ENCODE results near the gene CCDC187.

The CCDC187 gene

DNA sequence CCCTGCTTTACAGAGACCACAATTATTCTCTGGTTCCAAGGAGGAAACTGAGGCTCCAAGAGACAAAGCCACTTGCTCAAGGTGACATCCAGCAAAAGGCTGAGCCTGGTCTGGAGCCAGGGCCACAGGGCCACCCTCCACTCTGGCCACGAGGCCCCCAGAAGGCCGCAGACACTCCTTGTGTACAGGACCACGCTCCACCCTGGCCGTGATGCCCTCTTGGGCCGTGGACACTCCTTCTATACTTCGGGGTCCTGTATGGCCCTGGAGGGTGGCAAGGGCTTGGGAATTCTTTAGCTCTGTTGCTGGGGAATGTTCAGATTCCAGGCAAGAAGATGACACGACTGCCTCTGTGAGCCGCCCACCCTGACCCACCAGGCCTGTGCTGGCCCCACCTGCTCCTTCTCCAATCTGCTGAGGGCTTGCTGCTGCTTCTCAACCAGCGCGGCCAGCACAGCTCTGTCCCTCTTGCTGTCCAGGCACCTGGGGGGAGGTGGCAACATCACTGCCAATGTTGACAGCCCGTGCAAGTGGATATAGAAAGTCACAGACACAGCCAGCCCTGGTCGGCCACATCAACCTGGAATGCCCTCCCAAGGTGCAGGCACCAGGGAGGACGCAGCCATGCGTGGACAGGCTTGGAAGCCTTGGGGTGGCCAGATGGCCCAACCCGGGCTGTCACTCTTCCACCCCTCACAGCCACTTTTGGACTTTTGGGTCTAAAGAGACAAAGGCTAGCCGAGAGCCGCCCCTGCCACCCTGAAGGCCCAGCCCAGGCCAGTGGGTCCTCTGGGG is 38.1 kb downstream of the CCDC187 start:
- DNase-seq: no peak

DNA sequence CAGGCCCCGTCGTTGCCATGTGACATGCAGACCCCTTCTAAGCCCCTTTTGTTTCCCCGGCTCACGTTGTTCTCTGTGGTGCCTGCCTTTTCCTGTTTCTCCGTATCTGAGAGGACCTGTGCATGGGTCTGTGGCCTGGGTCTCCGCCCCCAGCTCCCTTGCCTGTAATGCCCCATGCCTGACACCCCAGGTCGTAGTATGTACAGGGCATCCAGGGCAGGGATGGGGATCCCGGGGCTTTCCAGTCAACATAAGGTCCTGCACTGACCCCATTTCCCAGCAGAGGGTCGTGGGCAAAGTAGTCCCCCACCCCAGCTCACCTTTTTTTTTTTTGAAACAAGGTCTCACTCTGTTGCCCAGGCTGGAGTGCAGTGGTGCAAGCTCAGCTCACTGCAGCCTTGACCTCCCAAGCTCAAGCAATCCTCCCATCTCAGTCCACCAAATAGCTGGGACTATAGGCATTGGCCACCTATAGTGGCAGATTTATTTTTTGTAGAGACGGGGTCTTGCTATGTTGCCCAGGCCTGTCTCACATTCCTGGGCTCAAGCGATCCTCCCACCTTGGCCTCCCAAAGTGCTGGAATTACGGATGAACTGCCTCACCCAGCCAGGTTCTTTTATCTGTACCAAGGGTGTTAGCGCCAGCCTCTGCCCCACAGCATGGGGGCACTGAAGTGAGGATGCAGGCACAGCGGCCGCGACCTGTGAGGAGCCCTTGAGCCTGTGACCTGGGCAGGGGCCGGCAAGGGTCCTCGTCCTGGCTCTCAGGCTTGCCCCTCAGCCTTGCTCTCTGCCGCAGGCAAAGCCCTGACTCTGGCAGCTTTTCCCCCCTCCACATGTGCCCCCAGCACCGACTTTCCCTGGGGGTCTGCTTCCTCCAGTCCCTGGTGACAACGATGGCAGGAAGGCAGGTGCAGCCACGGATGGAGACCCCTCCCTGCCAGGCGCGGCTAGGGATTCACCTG is 39.2 kb downstream of the CCDC187 start:
- DNase-seq: no peak

DNA sequence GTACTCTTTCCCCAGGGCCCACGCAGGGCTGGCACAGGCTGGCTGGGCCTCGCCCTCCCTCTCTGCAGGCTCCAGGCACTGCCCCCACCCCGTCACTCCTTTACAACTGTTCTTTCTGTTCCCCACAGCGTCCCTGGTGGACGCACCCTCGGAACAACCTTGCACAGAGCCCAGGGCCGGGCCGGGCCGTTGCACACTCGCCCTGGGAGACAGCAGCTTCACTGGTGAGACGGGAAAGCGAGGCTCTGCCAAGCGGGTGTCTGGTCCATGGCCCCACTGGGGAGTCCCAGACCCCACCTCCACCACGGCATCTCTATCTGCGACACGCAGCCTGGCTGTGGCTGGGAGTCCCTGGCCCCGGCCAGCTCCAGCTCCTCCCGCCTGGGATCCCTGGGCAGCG is 39.9 kb downstream of the CCDC187 start:
- no peak for DNase-seq

DNA sequence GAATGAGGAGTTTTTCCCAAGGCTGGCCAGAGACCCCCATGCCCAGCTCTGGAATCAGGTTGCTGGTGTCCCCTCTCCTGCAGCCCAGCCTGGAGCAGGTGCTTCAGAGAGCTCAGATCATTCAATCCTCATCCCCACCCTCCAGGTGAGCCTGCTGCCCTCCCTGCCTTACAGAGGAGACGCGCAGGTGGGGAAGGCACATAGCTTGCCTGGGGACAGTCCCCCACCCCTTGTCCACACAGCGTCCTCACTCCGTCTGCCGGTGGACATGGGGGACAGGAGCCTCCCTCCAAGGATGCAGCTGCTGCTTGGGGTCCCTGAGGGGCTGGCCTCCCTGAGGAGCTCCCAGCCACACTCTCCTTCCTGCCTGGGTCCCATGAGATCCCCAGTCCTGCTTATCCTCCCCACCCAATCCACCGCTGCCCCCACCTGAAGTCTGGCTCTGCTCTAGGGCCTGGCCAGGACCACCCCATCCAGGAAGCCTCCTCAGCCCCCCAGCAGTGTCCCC is 41.2 kb downstream of the CCDC187 start:
- no peak for DNase-seq

DNA sequence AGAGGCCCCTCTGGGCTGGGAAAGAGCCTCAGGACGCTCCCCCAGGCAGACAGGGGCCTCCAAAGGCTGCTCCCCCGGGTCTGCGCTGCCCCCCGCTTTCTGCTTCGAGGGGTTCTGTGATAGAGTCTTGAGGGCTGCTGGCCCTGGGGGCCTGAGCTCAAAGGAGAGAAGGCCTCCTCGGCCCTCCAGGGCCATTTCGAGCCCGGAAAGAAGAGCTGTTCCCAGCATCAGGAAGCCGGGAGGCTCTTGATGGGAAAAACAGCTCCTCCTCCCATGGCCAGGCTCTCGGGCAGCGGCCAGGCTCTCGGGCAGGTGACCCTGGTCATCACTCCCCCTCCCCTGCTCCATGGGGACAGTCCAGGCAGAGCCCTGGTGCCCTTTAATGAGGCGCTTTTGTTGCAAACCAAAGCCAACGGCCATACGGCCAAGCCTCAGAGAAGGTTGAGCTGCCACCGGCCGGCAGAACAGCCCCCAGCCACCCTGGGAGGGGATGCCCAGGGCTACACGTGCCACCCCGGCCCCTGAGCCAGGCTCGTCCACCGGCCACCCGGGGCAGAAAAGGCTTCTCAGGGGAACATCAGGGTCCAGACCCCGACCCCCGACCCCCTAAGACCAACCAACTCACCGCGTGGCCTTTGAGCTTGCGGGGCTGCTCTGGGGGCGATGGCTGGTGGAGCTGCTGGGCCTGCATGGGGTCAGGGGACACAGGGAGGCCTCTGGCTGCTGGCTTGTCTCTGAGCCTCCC is 42.0 kb downstream of the CCDC187 start:
- DNase-seq: no peak

DNA sequence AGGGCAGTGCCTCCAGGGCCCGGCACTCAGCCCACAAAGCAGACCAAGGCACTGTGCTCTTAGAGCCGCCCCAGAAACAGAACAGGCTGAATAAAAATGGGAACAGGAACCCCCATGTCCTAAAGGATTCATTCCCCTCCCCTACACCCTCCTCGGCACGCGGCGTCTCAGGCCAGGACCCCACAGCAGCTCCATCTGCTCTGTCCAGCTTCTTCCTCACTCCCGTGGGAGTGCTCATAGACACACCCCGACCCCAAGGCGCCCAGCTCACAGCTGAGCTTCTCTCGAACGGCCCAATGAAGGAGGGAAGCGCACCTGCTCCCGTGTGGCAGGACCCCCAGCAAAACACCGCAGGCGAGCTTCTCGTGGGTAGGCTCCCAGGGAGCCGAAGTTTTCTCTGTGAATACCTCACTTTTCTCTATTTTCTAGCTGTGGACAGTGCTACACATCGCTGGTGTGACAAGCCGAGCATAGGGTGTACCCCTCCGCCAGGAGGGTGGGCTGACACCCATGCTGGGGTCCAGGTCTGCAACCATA is 42.9 kb downstream of the CCDC187 start:
- no peak for DNase-seq

DNA sequence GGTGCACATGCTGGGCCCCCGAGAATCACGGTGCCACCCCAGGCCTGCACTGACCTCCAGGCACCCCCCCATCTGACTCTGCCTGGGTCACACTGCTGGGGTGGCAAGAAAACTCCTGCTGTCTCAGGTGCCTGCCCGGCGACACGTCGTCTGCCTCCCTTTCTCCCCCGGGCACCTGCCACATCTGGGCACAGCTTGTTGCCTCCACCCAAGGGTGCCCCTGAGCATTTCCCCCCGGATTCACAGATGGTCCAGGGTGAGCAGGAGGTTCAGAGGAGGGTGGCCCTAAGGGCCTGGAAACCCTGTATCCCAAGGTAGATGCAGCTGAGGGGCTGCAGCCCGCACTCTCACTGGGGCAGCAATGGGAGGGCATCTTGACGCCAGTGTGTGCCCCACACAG is 43.4 kb downstream of the CCDC187 start:
- DNase-seq: no peak

DNA sequence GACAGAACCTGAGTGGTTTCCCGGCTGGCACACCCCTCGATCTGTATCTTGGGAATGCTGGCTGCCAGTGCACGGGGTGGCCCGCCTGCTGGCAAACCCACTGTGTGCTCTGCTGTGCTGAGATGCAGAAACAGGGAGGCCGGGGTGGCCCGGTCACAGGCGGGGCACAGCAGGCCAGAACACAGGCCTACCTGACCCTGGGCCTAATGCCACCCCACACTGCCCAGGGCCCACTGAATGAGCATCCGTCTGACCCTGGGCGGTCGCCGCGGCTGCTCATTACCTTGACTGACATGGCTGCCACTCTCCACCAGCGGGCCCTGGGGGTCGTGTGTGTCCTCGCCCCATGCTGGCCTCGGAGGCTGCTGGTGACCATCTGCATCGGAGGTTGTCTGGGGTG is 44.1 kb downstream of the CCDC187 start:
- DNase-seq: no peak

DNA sequence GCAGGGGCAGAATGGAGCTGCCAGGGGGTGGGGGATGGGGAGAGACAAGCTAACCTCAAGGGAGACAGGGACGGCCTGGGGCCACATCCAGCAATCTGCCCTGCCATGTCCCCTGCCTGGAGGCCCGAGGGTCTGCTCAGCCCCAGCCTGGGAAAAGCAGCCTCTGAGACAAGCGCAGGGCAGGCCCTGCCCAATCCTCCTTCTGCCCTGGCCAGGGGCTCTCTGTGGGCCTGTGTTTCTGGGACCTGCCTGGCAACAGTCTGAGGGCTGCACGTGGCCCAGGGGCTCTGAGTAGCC is 44.4 kb downstream of the CCDC187 start:
- DNase-seq: no peak

DNA sequence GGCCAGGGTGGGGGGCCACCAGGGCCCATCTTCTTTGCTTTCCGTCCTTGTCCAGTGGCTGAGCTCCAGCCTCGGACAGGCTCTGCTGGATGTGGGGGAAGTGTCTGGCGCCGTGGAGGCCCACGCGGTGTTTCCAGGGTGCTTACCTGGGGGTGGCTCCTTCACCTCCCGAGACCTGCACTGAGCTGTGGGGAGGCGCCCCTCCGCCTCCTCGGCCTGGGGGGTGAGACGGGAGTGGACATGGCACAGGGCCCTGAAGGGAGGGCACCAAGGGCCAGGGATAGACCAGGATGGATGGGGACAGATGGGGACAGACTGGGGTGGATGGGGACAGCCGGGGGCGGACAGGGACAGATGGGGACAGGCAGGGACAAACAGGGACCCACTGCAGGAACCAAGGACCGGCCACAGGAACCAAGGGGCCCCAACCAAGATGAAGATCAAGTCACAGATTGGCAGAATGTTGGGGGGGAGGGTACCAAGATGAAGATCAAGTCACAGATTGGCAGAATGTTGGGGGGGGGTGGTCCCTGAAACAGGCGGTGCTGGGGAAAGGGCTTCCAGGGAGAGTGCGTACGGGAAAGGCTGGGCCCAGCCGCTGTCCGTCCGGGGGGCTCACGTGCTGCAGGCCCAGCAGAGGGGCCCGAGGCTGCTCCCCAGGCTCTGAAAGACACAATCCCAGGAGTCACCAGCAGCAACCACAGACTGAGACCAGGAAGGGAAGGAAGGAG is 44.9 kb downstream of the CCDC187 start:
- DNase-seq: no peak

DNA sequence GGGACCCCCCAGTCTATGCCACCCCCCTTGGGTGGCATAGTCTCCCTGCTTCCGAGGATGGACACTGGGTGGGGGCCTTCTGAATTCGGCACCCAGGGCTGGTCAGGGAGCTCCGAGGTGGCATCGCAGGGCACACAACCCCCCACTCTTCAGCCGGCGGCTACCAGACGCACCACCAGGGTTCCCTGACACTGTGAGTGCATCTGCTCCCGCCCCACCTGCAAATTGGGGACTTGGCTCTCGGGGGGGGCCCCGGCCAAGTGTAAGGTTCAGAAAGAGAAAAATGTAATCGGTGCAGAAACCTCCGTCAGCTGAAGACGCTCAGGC is 45.6 kb downstream of the CCDC187 start:
- no peak for DNase-seq

DNA sequence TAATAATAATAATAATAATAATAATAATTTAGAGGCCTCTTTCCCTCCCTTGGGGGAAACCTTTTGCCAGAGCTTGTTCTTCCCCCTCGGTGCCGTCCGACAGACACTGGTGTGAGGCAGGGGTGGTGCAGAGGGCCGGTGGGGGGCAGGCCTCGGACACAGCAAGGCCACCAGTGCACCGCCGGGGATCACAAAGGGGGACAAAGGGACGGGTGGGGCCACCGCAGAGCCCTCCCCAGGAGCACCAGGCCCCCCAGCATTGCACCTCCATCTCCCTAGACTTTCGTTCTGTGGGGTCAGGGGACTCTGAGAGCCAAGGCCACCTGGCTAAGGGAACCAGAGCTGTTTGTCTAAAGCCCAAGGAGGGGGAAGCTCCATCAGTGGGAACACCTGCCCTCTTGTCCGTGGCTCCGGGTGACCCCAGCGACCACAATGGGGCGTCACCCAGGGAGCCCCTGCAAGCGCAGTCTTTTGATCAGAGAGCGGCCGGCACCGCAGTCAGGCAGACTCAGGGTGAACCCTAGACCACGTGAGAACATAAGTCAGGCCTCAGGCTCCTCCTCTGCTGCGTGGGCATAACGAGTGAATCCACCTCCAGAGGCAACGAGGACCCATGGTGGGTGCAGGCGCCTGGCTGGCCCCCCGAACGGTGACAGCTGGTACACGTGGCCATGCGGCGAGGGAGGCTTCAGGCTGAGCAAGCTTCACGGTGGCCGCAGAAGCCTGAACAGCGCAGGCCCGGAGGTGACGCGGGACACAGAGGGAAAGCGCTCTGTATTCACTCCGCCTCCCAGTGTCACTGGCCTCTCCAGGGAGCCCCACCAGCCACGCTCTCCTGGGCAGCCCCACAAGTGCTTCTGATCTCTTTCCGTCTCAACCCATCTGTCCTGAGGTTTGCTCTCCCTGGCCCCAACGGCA is 46.3 kb downstream of the CCDC187 start:
- DNase-seq: no peak

DNA sequence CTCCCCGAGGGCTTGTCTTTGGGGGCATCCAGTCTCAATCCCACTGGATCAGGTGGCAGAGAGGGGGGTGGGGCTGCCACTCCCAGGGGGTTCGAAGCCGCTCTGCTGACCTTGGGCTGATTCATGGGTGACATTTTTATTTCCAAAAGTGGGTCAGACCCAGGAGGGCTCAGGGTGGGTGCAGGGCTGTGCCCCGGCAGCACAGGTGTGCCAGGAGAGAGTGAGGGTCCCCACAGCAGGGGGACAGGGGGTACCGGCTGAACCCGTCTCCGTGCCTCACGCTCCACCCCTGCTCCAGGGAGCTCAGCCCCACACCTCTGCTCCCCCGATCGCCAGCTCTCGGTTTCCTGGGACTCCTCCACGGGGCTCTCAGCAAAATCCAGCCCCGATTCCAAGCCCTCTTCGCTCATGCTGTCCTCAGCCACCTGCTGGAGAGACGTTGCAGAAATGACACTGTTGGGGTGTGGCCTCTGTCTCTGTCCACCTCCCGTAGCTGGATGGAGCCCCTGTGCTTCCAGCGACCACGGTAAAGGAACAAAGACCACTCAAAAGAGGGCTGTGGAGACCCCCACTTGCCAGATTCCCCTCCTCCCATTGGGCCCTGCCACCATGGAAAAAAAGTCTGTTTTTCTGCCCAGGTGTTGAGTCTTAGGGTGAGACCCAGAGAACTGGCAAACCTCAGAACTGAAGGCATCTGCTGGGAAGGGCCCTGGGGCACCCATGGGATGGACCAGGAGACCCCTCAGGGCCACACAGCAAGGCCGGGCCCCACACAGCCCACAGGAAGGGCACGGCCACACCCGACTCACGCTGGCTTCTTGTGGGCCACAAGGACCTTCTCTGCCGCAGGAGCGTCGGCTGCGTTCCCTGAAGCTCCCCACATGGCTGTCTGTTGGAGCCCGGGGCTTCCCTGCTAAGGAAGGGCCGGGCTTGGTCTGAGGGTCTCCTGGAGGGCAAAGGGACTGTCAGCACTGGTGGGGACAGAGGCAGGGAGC is 47.7 kb downstream of the CCDC187 start:
- no peak for DNase-seq

DNA sequence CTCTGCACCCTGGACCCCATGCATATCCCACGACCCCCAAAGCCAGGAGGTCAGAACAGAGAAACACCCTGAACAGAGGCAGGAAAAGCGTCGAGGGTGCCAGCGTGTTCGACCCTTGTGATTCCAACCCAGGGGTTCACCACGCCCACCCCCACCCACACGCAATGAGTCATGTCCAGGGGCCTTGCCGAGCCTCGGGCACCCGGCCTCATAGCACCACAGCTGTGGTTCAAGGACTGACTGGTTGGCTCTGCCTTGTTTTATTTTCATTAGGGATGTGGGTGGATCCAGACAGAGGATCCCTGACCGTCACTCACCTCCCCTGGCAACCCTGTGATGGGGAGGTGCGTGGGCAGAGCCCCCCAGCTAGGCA is 48.7 kb downstream of the CCDC187 start:
- DNase-seq: no peak

DNA sequence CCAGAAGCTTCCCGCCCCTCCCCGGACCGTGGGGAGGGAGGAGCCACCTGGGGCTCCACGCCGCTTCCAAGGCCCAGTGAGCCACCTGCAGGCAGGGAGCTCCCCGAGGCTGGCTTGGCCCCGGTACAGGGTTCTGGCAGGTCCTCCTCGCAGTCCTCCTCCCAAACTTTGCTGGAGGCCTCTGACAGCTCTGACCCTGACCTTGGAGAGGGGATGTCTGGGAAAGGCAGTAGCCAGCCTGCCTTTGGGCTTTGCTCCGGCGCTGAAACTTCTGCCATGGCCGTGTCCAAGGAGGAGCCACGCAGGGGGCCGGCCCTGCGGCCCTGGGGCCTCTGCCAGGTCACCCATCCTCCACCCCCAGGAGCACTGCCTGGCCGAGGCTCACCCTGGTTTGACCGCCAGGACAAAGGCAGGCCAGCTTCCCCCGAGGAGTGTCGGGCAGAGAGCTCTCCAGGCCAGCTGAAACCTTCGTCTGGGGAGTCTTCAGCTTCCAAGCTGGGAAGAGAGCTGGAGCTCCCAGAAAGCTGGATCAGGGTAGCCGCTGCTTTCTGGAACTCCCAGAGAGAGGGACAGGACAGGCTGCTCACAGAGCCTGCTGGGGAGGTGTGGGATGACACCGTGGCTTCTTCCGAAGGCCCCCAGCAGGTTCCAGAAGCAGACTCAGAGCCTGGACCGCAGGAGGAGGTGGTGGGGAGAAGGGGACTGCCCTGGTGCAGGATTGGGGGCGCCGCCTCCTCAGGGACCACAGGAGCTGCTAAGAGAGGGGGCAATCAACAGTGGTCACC is 49.3 kb downstream of the CCDC187 start:
- DNase-seq: no peak

DNA sequence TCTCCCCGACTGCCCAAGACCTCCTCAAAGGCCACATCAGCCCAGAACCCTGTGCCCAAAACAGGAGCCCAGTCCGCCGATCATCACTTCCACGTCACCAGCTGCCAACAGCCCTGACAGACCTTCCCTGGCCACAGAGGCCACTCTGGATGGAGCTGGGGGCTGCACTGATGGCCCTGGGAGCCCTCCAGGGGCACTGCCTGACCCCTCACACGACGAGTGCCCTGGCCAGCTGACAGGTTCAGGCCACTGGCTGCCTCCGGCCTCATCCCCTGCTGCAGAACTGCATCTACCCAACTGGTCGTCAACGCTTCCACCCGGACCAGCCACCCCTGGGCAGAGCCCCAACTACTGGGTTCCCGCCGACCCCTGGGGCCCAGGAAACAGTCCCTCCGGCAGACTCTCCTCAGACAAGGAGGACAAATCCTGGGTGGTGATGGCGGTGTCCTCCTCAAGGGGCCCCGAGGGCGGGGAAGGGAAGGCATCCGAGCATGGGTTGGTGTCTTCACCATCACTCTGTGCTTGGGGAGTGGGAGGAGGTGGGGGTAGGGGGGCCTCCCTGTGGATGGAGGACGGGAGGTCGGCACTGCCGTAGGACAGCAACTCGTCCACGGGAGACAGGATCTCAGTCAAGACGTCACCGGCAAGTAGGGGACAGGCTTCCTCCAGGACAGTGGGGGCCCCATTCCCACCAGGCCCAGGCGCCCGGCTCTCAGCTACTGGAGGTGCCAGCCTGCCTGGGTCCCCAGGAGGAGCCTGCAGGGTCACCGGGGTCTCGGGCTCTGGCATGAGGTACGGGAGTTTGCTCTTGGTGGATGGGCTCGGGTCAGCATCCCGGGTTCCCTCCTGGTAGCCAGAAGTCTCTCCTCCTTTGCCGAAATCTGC is 50.4 kb downstream of the CCDC187 start:
- DNase-seq: no peak

DNA sequence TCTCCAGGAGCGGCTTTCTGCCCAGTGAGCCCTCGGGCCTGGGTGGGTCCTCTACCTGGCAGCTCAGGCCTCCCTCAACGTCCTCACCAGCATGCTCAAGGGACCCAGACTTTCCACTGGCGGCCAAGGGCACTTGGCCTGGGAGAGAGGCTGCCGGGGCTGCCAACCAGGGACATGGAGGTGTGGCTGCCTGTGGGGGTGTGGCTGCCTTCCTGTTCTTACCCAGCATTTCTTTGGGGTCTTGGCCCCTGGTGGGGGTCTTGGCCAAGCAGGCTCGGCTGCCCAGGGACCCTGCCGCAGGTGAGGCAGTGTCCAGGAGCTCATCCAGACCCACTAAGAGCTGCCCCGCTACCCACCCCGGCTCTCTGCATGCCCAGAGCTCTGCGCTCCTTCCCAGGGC is 51.0 kb downstream of the CCDC187 start:
- no peak for DNase-seq

DNA sequence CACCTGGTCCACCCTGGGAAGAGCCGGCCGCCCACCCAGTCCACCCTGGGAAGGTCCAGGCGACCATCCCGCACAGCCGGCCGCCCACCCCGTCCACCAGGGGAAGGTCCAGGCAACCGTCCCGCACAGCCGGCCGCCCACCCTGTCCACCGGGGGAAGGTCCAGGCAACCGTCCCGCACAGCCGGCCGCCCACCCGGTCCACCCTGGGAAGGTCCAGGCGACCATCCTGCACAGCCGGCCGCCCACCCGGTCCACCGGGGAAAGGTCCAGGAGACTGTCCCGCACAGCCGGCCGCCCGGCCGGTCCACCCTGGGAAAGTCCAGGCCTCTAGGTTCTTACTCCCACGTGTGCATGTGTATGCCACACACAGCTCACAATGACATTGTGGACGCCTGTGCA is 51.6 kb downstream of the CCDC187 start:
- no peak for DNase-seq

Data from stimulated activated CD4-positive, alpha-beta T cell treated with anti-CD3 and anti-CD28 coated beads, Interleukin-4, amount 100 ng/mL, for 1 hour (primary cell).